HepG2 (cell line): ENCODE measurements around the gene MAPK10. TPM values are rescaled to one million over a fixed set of nuclear protein-coding genes. Genes with fewer than 3 reads are reported as not detected.
"Not testable (repeated sequence)": the region's sequence is repeated elsewhere in the genome, so short reads cannot be mapped to it uniquely, and the experiment has no call there.

Source experiments
- ATAC-seq: fragments of 200-7000 bp; cut with Tn5 transposase; 3 replicates; pipeline ENCODE4 v1.9.1; 2020; ENCODE audit warnings: mild to moderate bottlenecking, moderate library complexity
- BruUV-seq: library from RNA; stranded (reverse); fragments of 400-500 nt; replicated peaks from 2 replicates; lab custom pipeline; 2021; lab: Mats Ljungman, UMichigan
- CTCF ChIA-PET: fragments of 300-600 bp; formaldehyde crosslinking; extraction: SDS; loops from one replicate; lab custom pipeline; 2021; ENCODE audit warnings: low total read pairs, inconsistent platforms, low intra/inter-chr PET ratio; lab: Yijun Ruan, JAX
- POLR2A ChIA-PET: fragments of 350-600 bp; sonication (Branson Sonifier 250); formaldehyde crosslinking; loops from one replicate; lab custom pipeline; 2020; ENCODE audit warnings: antibody characterized with exemption, inconsistent platforms; lab: Yijun Ruan, JAX
- DNase-seq: peaks from one replicate; pipeline ENCODE4 v3.0.0-alpha.2; 2015; ENCODE audit warnings: low spot score
- FAIRE-seq: peaks from 3 replicates; lab custom pipeline; 2011; peaks lifted over from hg19 to GRCh38; lab: Jason Lieb, UNC
- H2AFZ ChIP-seq: one replicate; pipeline ENCODE4 v1.6.1; 2011; ENCODE audit warnings: low read length, inconsistent platforms
- H3K27ac ChIP-seq: fragments of 300-600 bp; 3 replicates; pipeline ENCODE4 v1.8.0; 2011; ENCODE audit warnings: mixed run types, mild to moderate bottlenecking, mixed read lengths, low read length, inconsistent platforms; ENCODE audit not compliant: insufficient read depth; ENCODE audit errors: extremely low read length
- H3K27me3 ChIP-seq, 2 experiments: fragments of 200-600 bp in 1 of 2; 2 replicates in 1 of 2; 3 replicates in 1 of 2; pipeline versions ENCODE4 v1.6.0 to v1.8.0; 2011; ENCODE audit warnings: low read length in 2 of 2, mild to moderate bottlenecking in 2 of 2, moderate library complexity in 2 of 2, inconsistent platforms in 1 of 2; ENCODE audit not compliant: insufficient read depth in 2 of 2, control insufficient read depth in 1 of 2
- H3K36me3 ChIP-seq, 2 experiments: fragments of 200-600 bp in 1 of 2; replicated peaks in 1 of 2; 2 replicates in 1 of 2; 3 replicates in 1 of 2; pipeline versions ENCODE4 v1.5.1 to v1.8.0; 2011; ENCODE audit warnings: low read length in 2 of 2, inconsistent platforms in 1 of 2; ENCODE audit not compliant: insufficient read depth in 2 of 2, control insufficient read depth in 1 of 2
- H3K4me1 ChIP-seq: 2 replicates; pipeline ENCODE4 v1.5.1; 2012; ENCODE audit warnings: low read length, inconsistent platforms; ENCODE audit not compliant: insufficient read depth
- H3K4me2 ChIP-seq: 2 replicates; pipeline ENCODE4 v1.6.0; 2011; ENCODE audit warnings: low read depth, low read length, inconsistent platforms
- H3K4me3 ChIP-seq, 3 experiments: fragments of 200-600 bp in 1 of 3; sonication (generic), shearing (Covaris generic) in 1 of 3; replicated peaks in 1 of 3; 2 replicates each; pipeline ENCODE4 v1.5.1; 2011 to 2016; ENCODE audit warnings: low read length in 3 of 3, inconsistent platforms in 2 of 3, low read depth in 2 of 3, mild to moderate bottlenecking in 2 of 3, control low read depth in 1 of 3, mixed read lengths in 1 of 3; ENCODE audit not compliant: insufficient read depth in 1 of 3
- H3K79me2 ChIP-seq: one replicate; pipeline ENCODE4 v1.6.1; 2011; ENCODE audit warnings: low read length, inconsistent platforms; ENCODE audit not compliant: insufficient read depth
- H3K9ac ChIP-seq: 2 replicates; pipeline ENCODE4 v1.6.0; 2011; ENCODE audit warnings: mild to moderate bottlenecking, low read depth, low read length, inconsistent platforms; ENCODE audit not compliant: insufficient read depth
- H3K9me3 ChIP-seq: 2 replicates; pipeline ENCODE4 v1.5.1; 2012; ENCODE audit warnings: mild to moderate bottlenecking, low read length
- H4K20me1 ChIP-seq: 2 replicates; pipeline ENCODE4 v1.6.0; 2011; ENCODE audit warnings: inconsistent platforms, mild to moderate bottlenecking, low read length, moderate library complexity; ENCODE audit not compliant: insufficient read depth
- ARNT ChIP-seq: fragments of 450-650 bp; IDR thresholded peaks from 2 replicates; pipeline ENCODE4 v1.6.1; 2017
- TAF1 ChIP-seq: sonication (generic); formaldehyde crosslinking; IDR thresholded peaks from 2 replicates; pipeline ENCODE4 v1.4.0; 2020; ENCODE audit warnings: missing genetic modification reagents
- ZNF207 ChIP-seq: fragments of 450-650 bp; IDR thresholded peaks from 2 replicates; pipeline ENCODE4 v1.6.1; 2016; ENCODE audit warnings: antibody characterized with exemption, borderline replicate concordance
- ZSCAN30 ChIP-seq: sonication (generic); formaldehyde crosslinking; IDR thresholded peaks from 2 replicates; pipeline ENCODE4 v1.5.0; 2020; ENCODE audit warnings: mild to moderate bottlenecking, missing genetic modification reagents
- WGBS: methylation state at CpG from one replicate; pipeline ENCODE4 v1.1.6; 2017; ENCODE audit warnings: low lambda C conversion rate; 5-methylcytosine and 5-hydroxymethylcytosine counted together
- in situ Hi-C: cut with HindIII; loops from 2 replicates; pipeline ENCODE4 v1.10.0; 2017; ENCODE audit warnings: low pct_unique_long_range_greater_than_20kb; ENCODE audit not compliant: extremely low pct_ligation_motif_present
- intact Hi-C: fragments of 100-400 bp; cut with micrococcal nuclease; formaldehyde crosslinking; loops from one replicate; pipeline ENCODE4 v1.10.0; 2022; ENCODE audit not compliant: unreplicated experiment
- polyA plus RNA-seq, 8 experiments: library from polyadenylated mRNA; depleted of rRNA in 3 of 8; stranded (reverse) in 7 of 8; unstranded in 1 of 8; fragments of >200 nt; fragmentation: Illumina TruSeq in 4 of 8; extraction: Trizol in 4 of 8; gene quantifications; 2 replicates each; pipeline versions ENCODE4 v1.2.1 to v1.2.3, GENCODE V29; 2011 to 2016; ENCODE audit warnings: low read depth in 4 of 8, missing spikeins in 1 of 8, mixed read lengths in 1 of 8; ENCODE audit not compliant: insufficient read depth in 1 of 8
- total RNA-seq, 5 experiments: library from RNA; depleted of rRNA; stranded (reverse); fragments of >200 nt; fragmentation: Illumina TruSeq; extraction: Trizol; gene quantifications; 2 replicates each; pipeline ENCODE4 v1.2.3, GENCODE V29; 2016; ENCODE audit warnings: low read depth in 1 of 5

MAPK10 gene
- total and polyA plus RNA-seq, 2 of the 13 experiments (the other 11 are each of a cell fraction or from before 2014, with no cell fraction given), result not detected

GRCh38 chr4:86174506-86174905 lies 185.3 kb downstream of the MAPK10 start:
- FAIRE-seq, result no peak
- Histone ChIP-seq H3K4me3 (no peak overlapping the region), H3K9ac (no peak overlapping the region), H3K27me3 (no peaks in the 10 kb centered on the region), H3K4me1 (no peaks in the 10 kb centered on the region), H3K9me3 (no peaks in the 10 kb centered on the region), H3K4me2 (no peak overlapping the region), H3K36me3 (no peaks in the 10 kb centered on the region), H2AFZ (no peak overlapping the region), H3K27ac (no peak overlapping the region), H3K79me2 (no peaks in the 10 kb centered on the region), H4K20me1 (no peaks in the 10 kb centered on the region)
- DNase-seq, result no peak
- 0% methylated on average over 1 of the region's 1 CpG for WGBS
- no peak for TF ChIP-seq TAF1 (CRISPR knock-in tag)
- TF ChIP-seq ZNF207, result no peak
- TF ChIP-seq ARNT, result no peak
- no peak for TF ChIP-seq ZSCAN30
- in situ Hi-C loops (no loop called here), intact Hi-C loops (no loop called here)
- CTCF ChIA-PET, result no interaction called here
- POLR2A ChIA-PET, result no interaction called here
- no peak for ATAC-seq
- BruUV-seq, result no TSS peak

- DNase-seq, H3K4me1 ChIP-seq, H3K9ac ChIP-seq, H3K27ac ChIP-seq, H3K79me2 ChIP-seq, H3K36me3 ChIP-seq, ATAC-seq, H4K20me1 ChIP-seq, intact Hi-C loops, H3K9me3 ChIP-seq, BruUV-seq, H3K27me3 ChIP-seq, FAIRE-seq, CTCF ChIA-PET, H3K4me3 ChIP-seq, in situ Hi-C loops, POLR2A ChIA-PET, H3K4me2 ChIP-seq, H2AFZ ChIP-seq: not testable (repeated sequence)
- 50% methylated on average over 5 of the region's 10 CpGs for WGBS
These were observed 191.5 kb downstream of the MAPK10 start for GRCh38 chr4:86168335-86168734.
